ENCODE measurements around the gene MTA1.

The MTA1 gene

DNA sequence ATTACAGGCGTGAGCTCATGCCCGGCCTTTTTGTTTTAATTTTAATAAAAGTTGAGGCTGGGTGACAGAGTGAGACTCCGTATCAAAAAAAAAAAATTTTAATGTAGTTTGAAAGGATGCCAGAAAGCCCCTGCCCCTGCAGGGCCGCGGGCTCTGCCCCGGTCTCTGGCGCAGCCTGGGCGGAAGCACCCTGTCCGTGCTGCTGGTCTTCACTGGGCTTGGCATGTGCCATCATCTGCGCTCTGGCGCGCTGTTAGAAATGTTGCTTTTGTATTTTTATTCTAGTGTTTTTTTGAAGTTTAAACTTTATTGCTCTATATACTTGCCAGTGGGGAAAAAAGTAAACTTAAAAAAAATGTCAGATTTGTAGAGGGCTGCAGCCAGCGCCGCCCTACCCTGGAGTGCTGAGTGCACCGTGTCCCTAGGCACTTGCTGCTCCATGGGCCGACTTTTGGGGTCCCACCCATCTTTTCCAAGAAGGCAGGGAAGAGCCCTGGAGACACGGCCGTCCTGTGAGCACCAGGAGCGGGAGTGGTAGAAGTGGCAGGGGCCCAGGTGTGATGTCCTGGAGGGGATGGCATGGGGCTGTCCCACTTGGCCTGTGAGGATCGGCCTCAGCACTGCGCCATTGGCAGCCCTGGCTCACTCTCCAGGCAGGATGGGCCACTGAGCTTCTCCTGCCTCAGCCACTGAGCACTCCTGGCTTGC is 4.0 kb downstream of the MTA1 start:
- H3K36me3 ChIP-seq (ENCODE audit: control insufficient read depth, insufficient read depth, low read length), result no peaks in the 10 kb centered on the region
- peaks cover 32% of the 10 kb centered on the region for H3K4me1 ChIP-seq (ENCODE audit: control insufficient read depth, insufficient read depth, low read length)
- no peak overlapping the region for H3K9ac ChIP-seq (ENCODE audit: low read length)
- no peak overlapping the region for H3K4me3 ChIP-seq (ENCODE audit: low read length)
- H3K27me3 ChIP-seq (ENCODE audit: control insufficient read depth, insufficient read depth, low read length), result no peaks in the 10 kb centered on the region
- H3K9me3 ChIP-seq (ENCODE audit: control insufficient read depth, low read length), result no peaks in the 10 kb centered on the region

DNA sequence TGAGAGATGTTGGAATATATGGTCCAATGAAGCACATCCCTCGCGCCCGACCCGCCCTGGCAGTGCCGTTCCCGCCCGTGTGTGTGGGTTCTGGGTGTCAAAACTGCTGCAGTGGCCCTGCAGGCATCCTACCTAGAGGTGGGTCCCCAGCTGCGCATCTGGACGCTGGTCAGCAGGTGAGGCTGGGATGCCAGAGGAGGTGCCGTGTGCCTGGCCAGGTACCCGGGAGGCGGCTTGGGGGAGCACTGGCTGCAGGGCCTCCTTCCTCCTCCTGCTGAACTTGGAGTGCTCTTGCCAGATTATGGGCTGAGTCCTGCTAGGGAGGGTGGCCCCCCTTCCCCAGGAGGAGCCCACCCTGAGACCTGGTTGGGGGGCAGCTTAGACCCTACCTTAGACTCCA is 5.2 kb downstream of the MTA1 start:
- Histone ChIP-seq H3K4me1 (ENCODE audit: control insufficient read depth, insufficient read depth, low read length) (peaks cover 23% of the 10 kb centered on the region), H3K4me3 (ENCODE audit: low read length) (no peak overlapping the region), H3K27me3 (ENCODE audit: control insufficient read depth, insufficient read depth, low read length) (no peaks in the 10 kb centered on the region), H3K9me3 (ENCODE audit: control insufficient read depth, low read length) (no peaks in the 10 kb centered on the region), H3K9ac (ENCODE audit: low read length) (no peak overlapping the region), H3K36me3 (ENCODE audit: control insufficient read depth, insufficient read depth, low read length) (no peaks in the 10 kb centered on the region)

DNA sequence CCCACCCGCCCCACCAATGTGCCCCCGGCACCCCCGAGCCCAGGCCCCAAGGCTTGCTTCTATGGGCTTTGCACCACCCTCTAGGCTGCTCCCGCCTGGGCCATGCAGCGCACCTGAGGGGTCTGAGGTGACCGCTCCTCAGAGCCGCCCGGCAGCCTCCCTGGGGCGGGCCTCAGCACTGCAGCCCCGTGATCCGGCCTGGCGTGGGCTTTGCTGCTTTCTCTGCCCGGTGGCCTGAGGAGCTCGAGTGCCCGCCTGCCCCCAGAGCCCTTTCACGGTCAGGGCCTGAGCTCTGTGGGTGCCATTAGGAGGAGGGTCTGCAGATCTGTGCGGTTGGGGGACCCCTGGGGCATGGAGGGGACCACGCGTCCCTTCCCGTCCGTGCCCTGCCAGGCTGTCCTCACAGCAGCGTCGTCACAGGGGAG is 6.2 kb downstream of the MTA1 start:
- Histone ChIP-seq H3K36me3 (ENCODE audit: control insufficient read depth, insufficient read depth, low read length) (no peaks in the 10 kb centered on the region), H3K4me1 (ENCODE audit: control insufficient read depth, insufficient read depth, low read length) (peaks cover 19% of the 10 kb centered on the region), H3K9ac (ENCODE audit: low read length) (no peak overlapping the region)

DNA sequence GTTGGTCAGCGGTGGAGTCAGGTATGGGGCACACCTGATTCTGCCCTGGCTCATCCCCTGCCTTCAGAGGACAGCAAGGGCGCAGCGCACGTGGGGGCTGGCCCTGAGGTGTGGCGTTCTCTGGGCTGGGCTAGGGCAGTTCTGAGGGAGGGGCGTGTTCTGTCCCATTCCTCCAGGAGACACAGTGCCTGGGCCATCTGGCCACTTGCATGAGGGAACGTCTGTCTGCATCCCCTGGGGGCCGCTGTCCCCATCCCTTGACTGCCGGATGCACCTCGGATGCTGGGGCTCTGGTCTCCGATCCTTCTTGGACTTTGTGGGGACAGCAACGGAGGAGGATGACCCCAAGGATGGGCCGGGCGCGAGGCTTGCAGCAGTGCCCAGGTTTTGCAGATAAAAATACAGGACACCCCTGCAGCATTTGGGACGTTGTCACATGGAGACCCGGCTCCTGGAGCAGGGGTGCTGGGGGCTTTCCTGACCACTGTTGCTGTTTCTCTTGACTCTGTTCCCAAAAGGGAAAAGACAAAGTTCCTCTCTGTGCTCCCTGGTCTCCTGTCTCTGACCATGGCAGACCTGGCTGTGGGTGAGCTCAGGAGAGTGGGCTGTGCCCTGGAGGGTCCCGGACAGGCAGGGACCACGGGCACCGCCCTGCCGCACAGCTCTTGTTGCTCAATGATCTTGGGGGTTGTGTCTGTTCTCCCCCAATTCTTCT is 6.9 kb downstream of the MTA1 start:
- Histone ChIP-seq H3K36me3 (ENCODE audit: control insufficient read depth, insufficient read depth, low read length) (no peaks in the 10 kb centered on the region), H3K27me3 (ENCODE audit: control insufficient read depth, insufficient read depth, low read length) (no peaks in the 10 kb centered on the region), H3K4me1 (ENCODE audit: control insufficient read depth, insufficient read depth, low read length) (peaks cover 12% of the 10 kb centered on the region), H3K9me3 (ENCODE audit: control insufficient read depth, low read length) (no peaks in the 10 kb centered on the region), H3K9ac (ENCODE audit: low read length) (no peak overlapping the region), H3K4me3 (ENCODE audit: low read length) (no peak overlapping the region)

More for the DNA sequence above, 6.2 kb downstream of the MTA1 start:
- Histone ChIP-seq H3K27me3 (ENCODE audit: control insufficient read depth, insufficient read depth, low read length) (no peaks in the 10 kb centered on the region), H3K9me3 (ENCODE audit: control insufficient read depth, low read length) (no peaks in the 10 kb centered on the region), H3K4me3 (ENCODE audit: low read length) (no peak overlapping the region)

DNA sequence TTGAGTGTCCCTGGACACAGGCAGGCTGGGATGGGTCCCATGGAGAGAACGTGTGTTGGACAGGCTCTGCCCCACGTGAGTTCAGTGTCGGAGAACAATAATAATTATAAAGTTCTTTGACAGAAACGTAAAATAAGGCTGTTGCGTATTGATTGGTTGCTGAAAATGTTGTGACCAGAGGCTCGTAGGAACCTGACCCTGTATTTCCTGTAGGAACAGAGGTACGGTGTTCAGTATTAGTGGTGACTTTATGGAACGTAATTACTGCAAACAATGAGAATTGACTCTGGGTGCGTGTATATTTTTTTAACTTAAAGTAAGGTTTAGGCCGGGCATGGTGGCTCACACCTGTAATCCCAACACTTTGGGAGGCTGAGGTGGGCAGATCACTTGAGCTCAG is 7.8 kb downstream of the MTA1 start:
- Histone ChIP-seq H3K9me3 (ENCODE audit: control insufficient read depth, low read length) (no peaks in the 10 kb centered on the region), H3K9ac (ENCODE audit: low read length) (no peak overlapping the region), H3K4me1 (ENCODE audit: control insufficient read depth, insufficient read depth, low read length) (peaks cover 4% of the 10 kb centered on the region), H3K36me3 (ENCODE audit: control insufficient read depth, insufficient read depth, low read length) (no peaks in the 10 kb centered on the region), H3K27me3 (ENCODE audit: control insufficient read depth, insufficient read depth, low read length) (no peaks in the 10 kb centered on the region), H3K4me3 (ENCODE audit: low read length) (no peak overlapping the region)

DNA sequence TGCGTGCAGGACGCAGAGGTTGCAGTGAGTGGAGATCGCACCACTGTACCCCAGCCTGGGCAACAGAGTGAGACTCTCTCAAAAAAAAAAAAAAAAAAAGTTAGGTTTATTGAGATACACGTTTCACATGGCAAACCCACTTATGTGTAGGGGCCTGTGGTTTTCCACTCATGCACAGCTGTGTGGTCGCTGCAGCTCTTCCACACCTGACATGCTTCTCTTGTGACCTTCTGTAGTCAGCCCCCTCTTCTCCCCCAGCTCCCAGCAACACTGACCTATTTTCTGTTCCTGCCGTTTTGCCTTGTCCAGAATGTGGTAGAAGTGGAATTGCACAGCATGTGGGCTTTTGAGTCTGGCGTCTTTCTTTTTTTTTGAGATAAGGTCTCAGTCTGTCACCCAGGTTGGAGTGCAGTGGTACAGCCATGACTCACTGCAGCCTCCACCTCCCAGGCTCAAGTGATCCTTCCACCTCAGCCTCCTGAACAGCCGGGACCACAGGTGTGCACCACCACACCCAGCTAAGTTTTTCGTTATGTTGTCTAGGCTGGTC is 8.4 kb downstream of the MTA1 start:
- H3K9me3 ChIP-seq (ENCODE audit: control insufficient read depth, low read length), result no peaks in the 10 kb centered on the region
- H3K9ac ChIP-seq (ENCODE audit: low read length), result no peak overlapping the region
- H3K27me3 ChIP-seq (ENCODE audit: control insufficient read depth, insufficient read depth, low read length), result no peaks in the 10 kb centered on the region
- H3K4me3 ChIP-seq (ENCODE audit: low read length), result no peak overlapping the region
- H3K36me3 ChIP-seq (ENCODE audit: control insufficient read depth, insufficient read depth, low read length), result no peaks in the 10 kb centered on the region
- no peaks in the 10 kb centered on the region for H3K4me1 ChIP-seq (ENCODE audit: control insufficient read depth, insufficient read depth, low read length)

DNA sequence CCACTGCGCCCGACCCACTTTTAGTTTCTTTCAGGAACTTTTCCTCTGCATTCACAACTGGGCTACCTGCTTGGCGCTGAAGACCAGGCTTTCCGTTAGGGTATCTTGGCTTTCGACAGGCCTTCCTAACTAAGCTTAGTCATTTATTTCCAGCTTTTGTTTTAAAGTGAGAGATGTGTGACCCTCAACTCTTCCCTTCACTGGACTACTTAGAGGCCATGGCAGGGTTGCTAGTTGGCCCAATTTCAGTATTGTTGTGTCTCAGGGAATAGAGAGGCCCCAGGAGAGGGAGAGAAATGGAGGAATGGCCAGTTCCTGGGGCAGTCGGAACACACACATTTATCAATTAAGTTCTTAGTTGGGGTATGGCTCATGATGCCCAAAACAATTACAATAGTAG is 10.4 kb downstream of the MTA1 start:
- H3K27me3 ChIP-seq (ENCODE audit: control insufficient read depth, insufficient read depth, low read length), result no peaks in the 10 kb centered on the region
- H3K4me3 ChIP-seq (ENCODE audit: low read length), result no peak overlapping the region
- H3K4me1 ChIP-seq (ENCODE audit: control insufficient read depth, insufficient read depth, low read length), result no peaks in the 10 kb centered on the region
- H3K9me3 ChIP-seq (ENCODE audit: control insufficient read depth, low read length), result no peaks in the 10 kb centered on the region
- H3K9ac ChIP-seq (ENCODE audit: low read length), result no peak overlapping the region
- H3K36me3 ChIP-seq (ENCODE audit: control insufficient read depth, insufficient read depth, low read length), result no peaks in the 10 kb centered on the region

DNA sequence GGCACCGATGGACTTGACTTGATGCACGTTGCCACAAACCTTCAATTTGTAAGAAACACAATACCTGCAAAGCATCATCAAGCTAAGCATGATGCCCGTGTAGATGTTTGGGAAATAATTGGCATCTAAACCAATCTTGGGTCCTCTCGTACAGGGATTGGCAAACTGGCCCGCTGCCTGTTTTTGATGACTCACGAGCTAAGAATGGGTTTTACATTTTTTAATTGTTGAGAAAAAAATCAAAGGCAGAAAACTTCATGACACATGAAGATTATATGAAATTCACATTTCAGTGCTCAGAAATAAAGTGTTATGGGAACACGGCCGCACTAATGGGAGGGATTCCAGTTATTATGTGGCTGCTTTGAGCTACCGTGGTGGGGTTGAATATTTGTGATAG is 10.9 kb downstream of the MTA1 start:
- Histone ChIP-seq H3K4me3 (ENCODE audit: low read length) (no peak overlapping the region), H3K9ac (ENCODE audit: low read length) (no peak overlapping the region), H3K27me3 (ENCODE audit: control insufficient read depth, insufficient read depth, low read length) (no peaks in the 10 kb centered on the region), H3K36me3 (ENCODE audit: control insufficient read depth, insufficient read depth, low read length) (no peaks in the 10 kb centered on the region), H3K4me1 (ENCODE audit: control insufficient read depth, insufficient read depth, low read length) (no peaks in the 10 kb centered on the region), H3K9me3 (ENCODE audit: control insufficient read depth, low read length) (no peaks in the 10 kb centered on the region)

DNA sequence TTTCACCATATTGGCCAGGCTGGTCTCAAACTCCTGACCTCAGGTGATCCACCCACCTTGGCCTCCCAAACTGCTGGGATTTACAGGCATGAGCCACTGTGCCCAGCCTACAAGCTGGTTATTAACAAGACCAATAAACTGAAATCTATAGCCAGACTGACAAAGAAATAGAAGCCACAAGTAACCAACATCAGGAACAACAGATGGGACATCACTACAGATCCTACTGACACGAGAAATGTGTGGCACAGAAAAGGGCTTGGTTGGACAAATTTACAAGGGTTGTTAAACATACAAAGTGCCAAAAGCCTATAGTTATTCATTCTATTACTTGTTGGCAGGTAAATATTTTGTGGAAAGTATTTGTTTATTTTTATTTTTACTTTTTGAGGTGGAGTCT is 11.6 kb downstream of the MTA1 start:
- Histone ChIP-seq H3K9me3 (ENCODE audit: control insufficient read depth, low read length) (no peaks in the 10 kb centered on the region), H3K36me3 (ENCODE audit: control insufficient read depth, insufficient read depth, low read length) (no peaks in the 10 kb centered on the region), H3K4me3 (ENCODE audit: low read length) (no peak overlapping the region), H3K4me1 (ENCODE audit: control insufficient read depth, insufficient read depth, low read length) (no peaks in the 10 kb centered on the region), H3K27me3 (ENCODE audit: control insufficient read depth, insufficient read depth, low read length) (no peaks in the 10 kb centered on the region), H3K9ac (ENCODE audit: low read length) (no peak overlapping the region)

DNA sequence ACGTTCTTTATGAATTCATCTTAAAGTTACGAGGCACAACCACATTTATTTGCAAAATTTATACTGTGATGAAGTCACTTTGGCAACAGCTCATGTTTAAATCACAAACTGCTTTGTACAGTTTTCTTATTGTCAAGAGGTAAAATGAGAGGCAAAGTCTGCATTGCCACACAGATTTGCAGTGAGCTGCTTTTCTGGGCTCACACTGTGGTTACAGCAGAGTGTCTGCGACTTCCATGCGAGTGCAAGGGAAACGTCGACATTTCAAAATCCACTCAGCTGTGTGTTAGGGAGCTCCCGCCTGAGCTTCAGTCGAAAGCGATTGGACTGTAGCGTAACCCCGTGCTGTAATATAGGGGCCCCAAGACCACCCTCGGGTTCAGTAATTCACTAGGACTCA is 13.0 kb downstream of the MTA1 start:
- no peaks in the 10 kb centered on the region for H3K27me3 ChIP-seq (ENCODE audit: control insufficient read depth, insufficient read depth, low read length)
- peaks cover 4% of the 10 kb centered on the region for H3K4me1 ChIP-seq (ENCODE audit: control insufficient read depth, insufficient read depth, low read length)
- no peaks in the 10 kb centered on the region for H3K9me3 ChIP-seq (ENCODE audit: control insufficient read depth, low read length)
- H3K36me3 ChIP-seq (ENCODE audit: control insufficient read depth, insufficient read depth, low read length), result no peaks in the 10 kb centered on the region
- H3K4me3 ChIP-seq (ENCODE audit: low read length), result no peak overlapping the region
- no peak overlapping the region for H3K9ac ChIP-seq (ENCODE audit: low read length)

DNA sequence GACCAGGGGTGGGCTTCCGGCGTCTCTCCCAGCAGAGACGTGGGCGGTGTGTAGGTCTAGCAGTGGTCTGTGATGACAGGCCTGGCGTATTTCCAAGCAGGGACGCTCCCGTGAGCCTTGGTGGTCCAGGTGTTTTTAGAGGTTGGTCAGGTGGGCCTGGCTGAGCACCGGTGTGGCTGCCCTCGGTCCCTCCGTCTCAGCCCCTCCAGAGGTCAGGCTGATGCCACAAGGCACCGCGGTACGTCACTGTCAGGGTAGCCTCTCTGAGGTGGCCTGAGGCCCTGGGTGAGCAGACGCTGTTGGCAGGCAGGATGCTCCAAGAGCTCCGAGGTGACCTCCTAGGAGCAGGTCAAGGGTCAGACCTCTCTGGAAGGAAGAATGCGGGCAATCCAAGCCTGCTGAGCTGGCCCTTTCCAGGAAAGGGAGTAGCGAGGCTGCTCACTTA is 13.6 kb downstream of the MTA1 start:
- Histone ChIP-seq H3K9ac (ENCODE audit: low read length) (no peak overlapping the region), H3K27me3 (ENCODE audit: control insufficient read depth, insufficient read depth, low read length) (no peaks in the 10 kb centered on the region), H3K4me1 (ENCODE audit: control insufficient read depth, insufficient read depth, low read length) (peaks cover 4% of the 10 kb centered on the region), H3K4me3 (ENCODE audit: low read length) (no peak overlapping the region), H3K9me3 (ENCODE audit: control insufficient read depth, low read length) (no peaks in the 10 kb centered on the region), H3K36me3 (ENCODE audit: control insufficient read depth, insufficient read depth, low read length) (no peaks in the 10 kb centered on the region)

DNA sequence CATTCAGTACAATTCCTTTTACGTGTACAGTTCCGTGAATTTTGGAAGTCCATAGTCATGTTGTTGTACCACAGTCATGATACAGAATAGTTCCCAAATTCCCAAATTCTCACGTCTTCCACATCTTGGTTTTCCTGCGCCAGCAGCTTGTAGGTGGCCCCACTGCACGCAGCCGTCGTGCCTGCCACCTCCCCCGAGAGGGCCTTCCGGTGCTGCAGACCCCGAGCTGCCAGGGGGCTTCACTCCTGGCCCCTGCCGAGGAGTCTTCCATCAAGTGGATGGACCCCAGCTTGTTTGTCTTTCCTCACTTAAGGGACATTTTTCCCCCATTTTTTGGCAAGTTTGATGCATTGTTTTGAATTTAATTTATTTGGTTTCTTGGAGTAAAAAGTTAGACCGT is 16.8 kb downstream of the MTA1 start:
- no peak overlapping the region for H3K4me3 ChIP-seq (ENCODE audit: low read length)
- H3K9me3 ChIP-seq (ENCODE audit: control insufficient read depth, low read length), result no peaks in the 10 kb centered on the region
- no peaks in the 10 kb centered on the region for H3K36me3 ChIP-seq (ENCODE audit: control insufficient read depth, insufficient read depth, low read length)

More for the DNA sequence above, 16.8 kb downstream of the MTA1 start:
- Histone ChIP-seq H3K9ac (ENCODE audit: low read length) (no peak overlapping the region), H3K4me1 (ENCODE audit: control insufficient read depth, insufficient read depth, low read length) (peaks cover 4% of the 10 kb centered on the region), H3K27me3 (ENCODE audit: control insufficient read depth, insufficient read depth, low read length) (no peaks in the 10 kb centered on the region)
